A673 (cell line): ENCODE measurements around the gene GPR153.

Experiments
- CTCF ChIP-seq: fragments of 300-800, 200-600 bp; sonication (generic); conservative IDR thresholded peaks from 2 replicates; pipeline ENCODE4 v1.5.1; 2017; ENCODE audit warnings: low read depth, mild to moderate bottlenecking, antibody characterized with exemption, low read length, moderate library complexity, mixed read lengths
- EZH2 ChIP-seq: fragments of 200-600 bp; sonication (generic); IDR thresholded peaks from 2 replicates; pipeline ENCODE4 v1.6.1; 2017; ENCODE audit warnings: borderline replicate concordance, low read depth, mild to moderate bottlenecking, mixed read lengths, antibody characterized with exemption, low read length; ENCODE audit not compliant: poor library complexity, severe bottlenecking

- TF ChIP-seq CTCF (no peak), EZH2 (no peak)
Observed at GRCh38 chr1:6211731-6212130, 49.2 kb downstream of the GPR153 start.
